B cell (primary cell): ENCODE results near the gene TESK2. TPM values are rescaled to one million over a fixed set of nuclear protein-coding genes. Genes with fewer than 3 reads are reported as not detected.

ENCODE experiments used
- ATAC-seq: fragments of 200-7000 bp; cut with Tn5 transposase; one replicate; pipeline ENCODE4 v1.10.0; 2021; ENCODE audit warnings: low read depth, mild to moderate bottlenecking, moderate number of reproducible peaks, moderate library complexity
- CTCF ChIA-PET: fragments of 350-600 bp; sonication (Branson Sonifier 250); formaldehyde crosslinking; loops from one replicate; lab custom pipeline; 2021; ENCODE audit warnings: antibody characterized with exemption, inconsistent platforms; lab: Charles Lee
- POLR2A ChIA-PET: fragments of 350-600 bp; sonication (Branson Sonifier 250); formaldehyde crosslinking; loops from one replicate; lab custom pipeline; 2021; ENCODE audit warnings: antibody characterized with exemption; lab: Charles Lee
- DNase-seq: peaks from one replicate; pipeline ENCODE4 v3.0.0; 2013
- H2AFZ ChIP-seq: 2 replicates; pipeline ENCODE4 v1.6.1; 2012; ENCODE audit warnings: mild to moderate bottlenecking, low read depth, low read length; ENCODE audit not compliant: insufficient read depth, poor library complexity, severe bottlenecking
- H3K27ac ChIP-seq, 2 donors: 1 replicate in 1 of 2; 2 replicates in 1 of 2; pipeline ENCODE4 v1.5.1; 2012 to 2013; ENCODE audit warnings: low read length in 2 of 2, mild to moderate bottlenecking in 2 of 2, moderate library complexity in 1 of 2
- H3K27me3 ChIP-seq, 4 experiments: fragments of 200-600 bp in 1 of 4; sonication (generic) in 1 of 4; replicated peaks in 1 of 4; 1 replicate in 2 of 4; 2 replicates in 2 of 4; pipeline versions ENCODE4 v1.6.1 to v1.7.0; 2013 to 2016; ENCODE audit warnings: low read length in 3 of 4, mild to moderate bottlenecking in 2 of 4, mixed read lengths in 1 of 4, moderate library complexity in 1 of 4; ENCODE audit not compliant: insufficient read depth in 4 of 4, control insufficient read depth in 3 of 4; ENCODE audit errors: control extremely low read depth in 1 of 4
- H3K36me3 ChIP-seq, 2 experiments: replicated peaks in 1 of 2; 1 replicate in 1 of 2; 2 replicates in 1 of 2; pipeline versions ENCODE4 v1.6.1 to v1.7.1; 2013; ENCODE audit warnings: low read length in 1 of 2; ENCODE audit not compliant: insufficient read depth in 2 of 2, control insufficient read depth in 1 of 2; ENCODE audit errors: control extremely low read depth in 1 of 2, extremely low read depth in 1 of 2
- H3K4me1 ChIP-seq, 2 donors: fragments of 200-600 bp in 1 of 2; sonication (generic) in 1 of 2; 1 replicate in 1 of 2; 2 replicates in 1 of 2; pipeline versions ENCODE4 v1.5.1 to v1.6.1; 2013 to 2017; ENCODE audit warnings: low read length in 2 of 2; ENCODE audit not compliant: control insufficient read depth in 2 of 2, insufficient read depth in 2 of 2
- H3K4me2 ChIP-seq: replicated peaks from 2 replicates; pipeline ENCODE3; 2012; ENCODE audit warnings: mild to moderate bottlenecking, low read depth, low read length; ENCODE audit not compliant: poor library complexity, severe bottlenecking
- H3K4me3 ChIP-seq, 5 experiments: fragments of 200-600 bp in 1 of 5; sonication (generic) in 1 of 5; 1 replicate in 3 of 5; 2 replicates in 2 of 5; pipeline versions ENCODE4 v1.5.1 to v1.7.0; 2011 to 2016; ENCODE audit warnings: low read length in 4 of 5, mild to moderate bottlenecking in 4 of 5, low read depth in 2 of 5, control low read depth in 1 of 5, moderate library complexity in 1 of 5; ENCODE audit not compliant: insufficient read depth in 1 of 5; ENCODE audit errors: control extremely low read depth in 1 of 5, extremely low read depth in 1 of 5
- H3K79me2 ChIP-seq: fragments of 200-600 bp; sonication (generic); one replicate; pipeline ENCODE4 v1.6.0; 2016; ENCODE audit warnings: low read length; ENCODE audit not compliant: control insufficient read depth, insufficient read depth
- H3K9ac ChIP-seq: fragments of 200-600 bp; sonication (generic); 2 replicates; pipeline ENCODE4 v1.6.1; 2017; ENCODE audit warnings: mild to moderate bottlenecking, low read length, moderate library complexity
- H3K9me3 ChIP-seq, 3 donors: one replicate each; pipeline versions ENCODE4 v1.6.1 to v1.7.1; 2013; ENCODE audit warnings: low read length in 2 of 3; ENCODE audit not compliant: control insufficient read depth in 2 of 3, insufficient read depth in 1 of 3; ENCODE audit errors: control extremely low read depth in 1 of 3
- H4K20me1 ChIP-seq: 2 replicates; pipeline ENCODE4 v1.6.0; 2012; ENCODE audit warnings: mild to moderate bottlenecking, low read length; ENCODE audit not compliant: insufficient read depth, control insufficient read depth, poor library complexity, severe bottlenecking
- H3K27ac Mint-ChIP-seq: one replicate; pipeline ENCODE4 v1.8.0; 2021; ENCODE audit warnings: mixed read lengths
- H3K27me3 Mint-ChIP-seq: one replicate; pipeline ENCODE4 v1.8.0; 2021; ENCODE audit warnings: mixed read lengths
- H3K4me1 Mint-ChIP-seq: one replicate; pipeline ENCODE4 v1.8.0; 2021; ENCODE audit warnings: mixed read lengths
- H3K4me3 Mint-ChIP-seq: one replicate; pipeline ENCODE4 v1.8.0; 2021; ENCODE audit warnings: mixed read lengths
- H3K9me3 Mint-ChIP-seq: one replicate; pipeline ENCODE4 v1.8.0; 2022; ENCODE audit warnings: mixed read lengths; ENCODE audit not compliant: insufficient read depth
- CTCF ChIP-seq: fragments of 200-600 bp; IDR thresholded peaks from one replicate; pipeline ENCODE4 v1.8.0; 2022; ENCODE audit warnings: antibody characterized with exemption, mild to moderate bottlenecking
- EZH2 ChIP-seq: IDR thresholded peaks from 2 replicates; pipeline ENCODE4 v1.6.1; 2012; ENCODE audit warnings: borderline replicate concordance, low read depth, mild to moderate bottlenecking, moderate library complexity, low read length; ENCODE audit not compliant: insufficient read depth, poor library complexity, severe bottlenecking
- WGBS: methylation state at CpG from one replicate; pipeline ENCODE4 v1.1.5; 2013; ENCODE audit warnings: missing lambda C conversion rate; ENCODE audit not compliant: insufficient coverage; 5-methylcytosine and 5-hydroxymethylcytosine counted together
- intact Hi-C: fragments of 100-400 bp; cut with micrococcal nuclease; formaldehyde crosslinking; loops from one replicate; pipeline ENCODE4 v1.10.0; 2022
- polyA plus RNA-seq: library from polyadenylated mRNA; depleted of rRNA; stranded (reverse); fragments of >200 nt; gene quantifications from 2 replicates; pipeline ENCODE4 v1.2.3, GENCODE V29; 2012
- total RNA-seq, 2 donors: library from RNA; stranded (reverse); fragments of 120-200 nt in 1 of 2; gene quantifications; 1 replicate in 1 of 2; 2 replicates in 1 of 2; pipeline versions ENCODE4 v1.2.3 to v1.2.4, GENCODE V29; 2013 to 2022

TESK2 gene
- total and polyA plus RNA-seq, 2 donors (not counting 1 experiment from before 2014, with no cell fraction given), result 21.7 to 27.0 TPM

- H3K4me2 ChIP-seq, result peak overlapping the region; percentile 91
- ATAC-seq, result no peak
- H3K4me3 Mint-ChIP-seq, result peak overlapping the region; percentile 63
- no peaks in the 10 kb centered on the region for H3K27me3 Mint-ChIP-seq
- H3K27ac ChIP-seq, result no peak overlapping the region
- no peaks in the 10 kb centered on the region for H3K9me3 ChIP-seq
- ChIA-PET POLR2A (interaction anchor here (0.7 to 4.9 kb wide), 10 partner anchors 11 to 585 kb away, joined by 3 to 76 read pairs (median 5); partner anchors contain the start of genes GPBP1L1, HECTD3, MUTYH and TESK2), CTCF (interaction anchor here (0.5 to 9.3 kb wide), 19 partner anchors 10 to 898 kb away, joined by 3 to 388 read pairs (median 6); partner anchors contain the start of genes BTBD19, HECTD3, HPDL and MUTYH)
- no peaks in the 10 kb centered on the region for H3K79me2 ChIP-seq
- 95% methylated on average over 14 of the region's 16 CpGs for WGBS
- H3K9me3 Mint-ChIP-seq, result no peaks in the 10 kb centered on the region
- no peaks in the 10 kb centered on the region for H3K27me3 ChIP-seq
- H3K9ac ChIP-seq, result no peak overlapping the region
- peak overlapping the region; percentile 26 for H3K27ac Mint-ChIP-seq
- TF ChIP-seq CTCF (no peak), EZH2 (no peak)
- H2AFZ ChIP-seq, result peak overlapping the region; percentile 96
- peaks cover 34% of the 10 kb centered on the region for H3K4me1 Mint-ChIP-seq
- intact Hi-C loops, result loop anchor here (1.0 to 2.0 kb wide), 10 partner anchors 37 to 628 kb away; partner anchors contain the start of genes ARMH1, CCDC163, EIF2B3 and IPP
- DNase-seq, result peak; percentile 19
- H3K4me3 ChIP-seq, result peak overlapping the region; percentile 44 to 87 (median 82)
- H3K4me1 ChIP-seq, result peaks cover 19 to 27% of the 10 kb centered on the region in 2 donors
- H3K36me3 ChIP-seq, result no peaks in the 10 kb centered on the region
- H4K20me1 ChIP-seq, result no peaks in the 10 kb centered on the region
Measured at GRCh38 chr1:45302505-45303150, 188.3 kb downstream of the TESK2 start.

- Mint-ChIP-seq H3K4me1 (peaks cover 22% of the 10 kb centered on the region), H3K4me3 (no peak overlapping the region), H3K9me3 (no peaks in the 10 kb centered on the region), H3K27ac (no peak overlapping the region), H3K27me3 (no peaks in the 10 kb centered on the region)
- ChIA-PET POLR2A (interaction anchor here (0.6 to 3.5 kb wide), 3 partner anchors 286 to 462 kb away, joined by 3 to 59 read pairs (median 8); partner anchors contain the start of genes HECTD3 and UROD), CTCF (interaction anchor here (1.0 to 9.3 kb wide), 16 partner anchors 10 to 603 kb away, joined by 3 to 388 read pairs (median 4); partner anchors contain the start of genes CCDC163, EIF2B3, HECTD3 and MMACHC)
- Histone ChIP-seq H3K4me2 (no peak overlapping the region), H3K4me1 (peaks cover 9 to 20% of the 10 kb centered on the region in 2 donors), H3K27me3 (no peaks in the 10 kb centered on the region), H3K79me2 (no peaks in the 10 kb centered on the region), H3K9ac (no peak overlapping the region), H2AFZ (no peak overlapping the region), H3K4me3 (no peak overlapping the region), H4K20me1 (no peaks in the 10 kb centered on the region), H3K36me3 (no peaks in the 10 kb centered on the region), H3K9me3 (no peaks in the 10 kb centered on the region), H3K27ac (no peak overlapping the region)
- DNase-seq, result peak; percentile 11
- WGBS, result no CpG with 5 or more reads among the region's 2 CpGs
- TF ChIP-seq CTCF, result no peak
- intact Hi-C loops, result loop anchor here (1.0 kb wide), 4 partner anchors 282 to 569 kb away; partner anchors contain the start of gene RNU5D-1
- no peak for ATAC-seq
Measured at GRCh38 chr1:45300669-45300997, 190.3 kb downstream of the TESK2 start.
